Measurements from ENCODE around the gene LRFN2.

DNA sequence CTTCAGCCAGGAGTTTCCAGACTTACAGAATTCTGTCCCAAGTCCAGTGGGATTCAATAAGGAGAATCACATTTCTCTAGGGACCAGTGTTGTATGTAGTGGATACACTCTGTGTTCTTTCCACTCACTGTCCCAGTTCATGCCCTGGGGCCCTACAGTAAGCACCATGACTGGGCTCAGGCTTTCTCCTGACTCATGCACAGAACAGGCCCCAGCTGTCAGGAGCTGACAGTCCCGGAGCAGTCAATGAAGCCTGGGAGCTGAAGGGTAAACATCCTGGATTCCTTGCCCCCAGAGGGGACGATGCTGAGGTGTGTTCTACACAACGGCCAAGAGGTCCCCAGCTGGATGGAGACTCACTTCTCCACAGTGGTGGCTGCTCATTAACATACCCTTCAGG, 40.2 kb upstream of the LRFN2 start:
- TF ChIP-seq, protein P1, sequence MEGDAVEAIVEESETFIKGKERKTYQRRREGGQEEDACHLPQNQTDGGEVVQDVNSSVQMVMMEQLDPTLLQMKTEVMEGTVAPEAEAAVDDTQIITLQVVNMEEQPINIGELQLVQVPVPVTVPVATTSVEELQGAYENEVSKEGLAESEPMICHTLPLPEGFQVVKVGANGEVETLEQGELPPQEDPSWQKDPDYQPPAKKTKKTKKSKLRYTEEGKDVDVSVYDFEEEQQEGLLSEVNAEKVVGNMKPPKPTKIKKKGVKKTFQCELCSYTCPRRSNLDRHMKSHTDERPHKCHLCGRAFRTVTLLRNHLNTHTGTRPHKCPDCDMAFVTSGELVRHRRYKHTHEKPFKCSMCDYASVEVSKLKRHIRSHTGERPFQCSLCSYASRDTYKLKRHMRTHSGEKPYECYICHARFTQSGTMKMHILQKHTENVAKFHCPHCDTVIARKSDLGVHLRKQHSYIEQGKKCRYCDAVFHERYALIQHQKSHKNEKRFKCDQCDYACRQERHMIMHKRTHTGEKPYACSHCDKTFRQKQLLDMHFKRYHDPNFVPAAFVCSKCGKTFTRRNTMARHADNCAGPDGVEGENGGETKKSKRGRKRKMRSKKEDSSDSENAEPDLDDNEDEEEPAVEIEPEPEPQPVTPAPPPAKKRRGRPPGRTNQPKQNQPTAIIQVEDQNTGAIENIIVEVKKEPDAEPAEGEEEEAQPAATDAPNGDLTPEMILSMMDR (IDR thresholded peaks at IDR 0.05; ENCODE audit: low read depth, low read length, missing input control), result no peak
- TF ChIP-seq JUND (IDR thresholded peaks at IDR 0.05) (no peak), TAF1 (conservative IDR thresholded peaks at IDR 0.05) (no peak), SP1 (IDR thresholded peaks at IDR 0.05) (no peak), YY1 (IDR thresholded peaks at IDR 0.05) (no peak), RAD21 (IDR thresholded peaks at IDR 0.05) (no peak), GABPA (IDR thresholded peaks at IDR 0.05 in 1 of 2, conservative IDR thresholded peaks at IDR 0.05 in 1 of 2) (no peak)
- TF ChIP-seq, protein P2, sequence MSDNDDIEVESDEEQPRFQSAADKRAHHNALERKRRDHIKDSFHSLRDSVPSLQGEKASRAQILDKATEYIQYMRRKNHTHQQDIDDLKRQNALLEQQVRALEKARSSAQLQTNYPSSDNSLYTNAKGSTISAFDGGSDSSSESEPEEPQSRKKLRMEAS (IDR thresholded peaks at IDR 0.05), result no peak
- TF ChIP-seq, protein P3, sequence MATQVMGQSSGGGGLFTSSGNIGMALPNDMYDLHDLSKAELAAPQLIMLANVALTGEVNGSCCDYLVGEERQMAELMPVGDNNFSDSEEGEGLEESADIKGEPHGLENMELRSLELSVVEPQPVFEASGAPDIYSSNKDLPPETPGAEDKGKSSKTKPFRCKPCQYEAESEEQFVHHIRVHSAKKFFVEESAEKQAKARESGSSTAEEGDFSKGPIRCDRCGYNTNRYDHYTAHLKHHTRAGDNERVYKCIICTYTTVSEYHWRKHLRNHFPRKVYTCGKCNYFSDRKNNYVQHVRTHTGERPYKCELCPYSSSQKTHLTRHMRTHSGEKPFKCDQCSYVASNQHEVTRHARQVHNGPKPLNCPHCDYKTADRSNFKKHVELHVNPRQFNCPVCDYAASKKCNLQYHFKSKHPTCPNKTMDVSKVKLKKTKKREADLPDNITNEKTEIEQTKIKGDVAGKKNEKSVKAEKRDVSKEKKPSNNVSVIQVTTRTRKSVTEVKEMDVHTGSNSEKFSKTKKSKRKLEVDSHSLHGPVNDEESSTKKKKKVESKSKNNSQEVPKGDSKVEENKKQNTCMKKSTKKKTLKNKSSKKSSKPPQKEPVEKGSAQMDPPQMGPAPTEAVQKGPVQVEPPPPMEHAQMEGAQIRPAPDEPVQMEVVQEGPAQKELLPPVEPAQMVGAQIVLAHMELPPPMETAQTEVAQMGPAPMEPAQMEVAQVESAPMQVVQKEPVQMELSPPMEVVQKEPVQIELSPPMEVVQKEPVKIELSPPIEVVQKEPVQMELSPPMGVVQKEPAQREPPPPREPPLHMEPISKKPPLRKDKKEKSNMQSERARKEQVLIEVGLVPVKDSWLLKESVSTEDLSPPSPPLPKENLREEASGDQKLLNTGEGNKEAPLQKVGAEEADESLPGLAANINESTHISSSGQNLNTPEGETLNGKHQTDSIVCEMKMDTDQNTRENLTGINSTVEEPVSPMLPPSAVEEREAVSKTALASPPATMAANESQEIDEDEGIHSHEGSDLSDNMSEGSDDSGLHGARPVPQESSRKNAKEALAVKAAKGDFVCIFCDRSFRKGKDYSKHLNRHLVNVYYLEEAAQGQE (IDR thresholded peaks at IDR 0.05), result no peak
- TF ChIP-seq, protein P4, sequence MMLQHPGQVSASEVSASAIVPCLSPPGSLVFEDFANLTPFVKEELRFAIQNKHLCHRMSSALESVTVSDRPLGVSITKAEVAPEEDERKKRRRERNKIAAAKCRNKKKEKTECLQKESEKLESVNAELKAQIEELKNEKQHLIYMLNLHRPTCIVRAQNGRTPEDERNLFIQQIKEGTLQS (IDR thresholded peaks at IDR 0.05), result no peak
